H9 (cell line): ENCODE measurements around the gene PRUNE1. TPM values are rescaled to one million over a fixed set of nuclear protein-coding genes. Genes with fewer than 3 reads are reported as not detected.
A peak's percentile ranks its signal among the peaks of the same experiment; 100 is the strongest.

Experiments used
- DNase-seq: peaks from one replicate; pipeline ENCODE4 v3.0.0-alpha.2; 2017
- H2AFZ ChIP-seq: one replicate; pipeline ENCODE4 v1.6.1; 2013; ENCODE audit warnings: mild to moderate bottlenecking, low read length, control low read depth, moderate library complexity
- H2AK5ac ChIP-seq: 2 replicates; pipeline ENCODE4 v1.6.1; 2013; ENCODE audit warnings: low read length, control low read depth, mixed read lengths; ENCODE audit not compliant: insufficient read length
- H2BK120ac ChIP-seq: one replicate; pipeline ENCODE4 v1.6.1; 2013; ENCODE audit warnings: low read depth, mild to moderate bottlenecking, low read length, control low read depth, inconsistent platforms; ENCODE audit not compliant: poor library complexity, severe bottlenecking
- H2BK12ac ChIP-seq: 2 replicates; pipeline ENCODE4 v1.6.1; 2013; ENCODE audit warnings: low read length, control low read depth, mixed read lengths, low read depth; ENCODE audit not compliant: insufficient read length
- H2BK15ac ChIP-seq: 2 replicates; pipeline ENCODE4 v1.6.1; 2013; ENCODE audit warnings: low read depth, low read length, control low read depth
- H2BK20ac ChIP-seq: one replicate; pipeline ENCODE4 v1.6.1; 2013; ENCODE audit warnings: low read depth, mild to moderate bottlenecking, low read length, control low read depth, inconsistent platforms; ENCODE audit not compliant: poor library complexity, severe bottlenecking
- H2BK5ac ChIP-seq: 2 replicates; pipeline ENCODE4 v1.6.1; 2013; ENCODE audit warnings: low read length, control low read depth, mixed read lengths; ENCODE audit not compliant: insufficient read length
- H3K14ac ChIP-seq: 2 replicates; pipeline ENCODE4 v1.6.1; 2013; ENCODE audit warnings: low read length, control low read depth; ENCODE audit not compliant: insufficient read depth
- H3K18ac ChIP-seq: 2 replicates; pipeline ENCODE4 v1.6.1; 2013; ENCODE audit warnings: low read depth, mild to moderate bottlenecking, mixed read lengths, low read length, control low read depth; ENCODE audit not compliant: insufficient read length
- H3K23ac ChIP-seq: 2 replicates; pipeline ENCODE4 v1.6.1; 2013; ENCODE audit warnings: low read length, control low read depth, mixed read lengths, low read depth; ENCODE audit not compliant: insufficient read length
- H3K23me2 ChIP-seq: 2 replicates; pipeline ENCODE4 v1.6.1; 2013; ENCODE audit warnings: low read depth, mild to moderate bottlenecking, mixed read lengths, low read length, control low read depth; ENCODE audit not compliant: insufficient read length, poor library complexity, severe bottlenecking
- H3K27ac ChIP-seq: 2 replicates; pipeline ENCODE4 v1.5.1; 2013; ENCODE audit warnings: low read length, control low read depth, mixed read lengths, low read depth; ENCODE audit not compliant: insufficient read length
- H3K27me3 ChIP-seq: 2 replicates; pipeline ENCODE4 v1.6.1; 2013; ENCODE audit warnings: low read length, control low read depth, inconsistent platforms; ENCODE audit not compliant: insufficient read depth
- H3K4ac ChIP-seq: 2 replicates; pipeline ENCODE4 v1.6.1; 2013; ENCODE audit warnings: low read depth, mild to moderate bottlenecking, control low read depth, inconsistent platforms, low read length, moderate library complexity
- H3K4me1 ChIP-seq: 2 replicates; pipeline ENCODE4 v1.6.1; 2013; ENCODE audit warnings: low read length, control low read depth, inconsistent platforms; ENCODE audit not compliant: insufficient read depth
- H3K4me2 ChIP-seq: 2 replicates; pipeline ENCODE4 v1.6.1; 2013; ENCODE audit warnings: low read length, control low read depth, mixed read lengths; ENCODE audit not compliant: insufficient read length, insufficient read depth
- H3K56ac ChIP-seq: 2 replicates; pipeline ENCODE4 v1.6.1; 2013; ENCODE audit warnings: low read depth, mild to moderate bottlenecking, mixed read lengths, low read length, control low read depth; ENCODE audit not compliant: insufficient read length
- H3K79me1 ChIP-seq: 2 replicates; pipeline ENCODE4 v1.6.1; 2013; ENCODE audit warnings: low read depth, mild to moderate bottlenecking, moderate library complexity, low read length, control low read depth, inconsistent platforms; ENCODE audit not compliant: insufficient read depth, poor library complexity, severe bottlenecking
- H3K79me2 ChIP-seq: 2 replicates; pipeline ENCODE4 v1.6.1; 2013; ENCODE audit warnings: low read length, control low read depth, inconsistent platforms; ENCODE audit not compliant: insufficient read depth
- H3K9ac ChIP-seq: 2 replicates; pipeline ENCODE4 v1.6.1; 2013; ENCODE audit warnings: low read length, control low read depth, mixed read lengths; ENCODE audit not compliant: insufficient read length; ENCODE audit errors: extremely low read depth
- H3K9me3 ChIP-seq: one replicate; pipeline ENCODE4 v1.6.1; 2013; ENCODE audit warnings: low read depth, low read length, inconsistent platforms; ENCODE audit not compliant: control insufficient read depth
- H3T11ph ChIP-seq: one replicate; pipeline ENCODE4 v1.6.1; 2013; ENCODE audit warnings: mild to moderate bottlenecking, low read length, control low read depth, inconsistent platforms
- H4K20me1 ChIP-seq: one replicate; pipeline ENCODE4 v1.6.1; 2013; ENCODE audit not compliant: control insufficient read depth, insufficient read length, insufficient read depth
- H4K5ac ChIP-seq: 2 replicates; pipeline ENCODE4 v1.6.1; 2013; ENCODE audit warnings: low read depth, mild to moderate bottlenecking, mixed read lengths, low read length, control low read depth; ENCODE audit not compliant: insufficient read length
- H4K8ac ChIP-seq: replicated peaks from 2 replicates; pipeline ENCODE4 v1.6.1; 2013; ENCODE audit warnings: low read length, control low read depth, mixed read lengths, low read depth; ENCODE audit not compliant: insufficient read length
- H4K91ac ChIP-seq: 2 replicates; pipeline ENCODE4 v1.6.1; 2013; ENCODE audit warnings: low read depth, mild to moderate bottlenecking, moderate library complexity, mixed read lengths, low read length, control low read depth; ENCODE audit not compliant: insufficient read length
- H3K27ac Mint-ChIP-seq, 3 experiments: 2 replicates in 2 of 3; 3 replicates in 1 of 3; pipeline ENCODE4 v1.8.0; 2020 to 2021; ENCODE audit warnings: mixed read lengths in 3 of 3, mild to moderate bottlenecking in 1 of 3, moderate library complexity in 1 of 3
- H3K27me3 Mint-ChIP-seq: 2 replicates; pipeline ENCODE4 v1.8.0; 2021; ENCODE audit warnings: low read depth, mild to moderate bottlenecking, moderate library complexity, mixed read lengths
- H3K36me3 Mint-ChIP-seq, 3 experiments: 2 replicates in 2 of 3; 3 replicates in 1 of 3; pipeline ENCODE4 v1.8.0; 2020 to 2021; ENCODE audit warnings: low read depth in 3 of 3, mixed read lengths in 3 of 3; ENCODE audit not compliant: insufficient read depth in 1 of 3
- H3K4me1 Mint-ChIP-seq, 2 experiments: 2 replicates each; pipeline ENCODE4 v1.8.0; 2020; ENCODE audit warnings: mixed read lengths in 2 of 2
- H3K4me3 Mint-ChIP-seq, 2 experiments: 2 replicates in 1 of 2; 3 replicates in 1 of 2; pipeline ENCODE4 v1.8.0; 2020 to 2021; ENCODE audit warnings: mild to moderate bottlenecking in 2 of 2, mixed read lengths in 2 of 2, moderate library complexity in 1 of 2
- H3K9me3 Mint-ChIP-seq, 2 experiments: 2 replicates in 1 of 2; 3 replicates in 1 of 2; pipeline ENCODE4 v1.8.0; 2020; ENCODE audit warnings: mild to moderate bottlenecking in 2 of 2, mixed read lengths in 2 of 2, moderate library complexity in 1 of 2
- WGBS: extraction: QIAGEN DNeasy Blood & Tissue Kit; methylation state at CpG from one replicate; pipeline ENCODE4 v1.1.7; 2013; ENCODE audit warnings: missing lambda C conversion rate, low lambda C conversion rate, mixed read lengths; ENCODE audit not compliant: insufficient read length; ENCODE audit errors: extremely low coverage; 5-methylcytosine and 5-hydroxymethylcytosine counted together
- total RNA-seq: library from RNA; stranded (reverse); gene quantifications from 2 replicates; pipeline ENCODE4 v1.2.1, GENCODE V29; 2021
- TF ChIP-seq, protein P1 (sequence below): fragments of 200-600 bp; sonication (generic); conservative IDR thresholded peaks from 3 replicates; pipeline ENCODE4 v1.8.0; 2021; ENCODE audit warnings: antibody characterized with exemption, mild to moderate bottlenecking

The PRUNE1 gene
- total RNA-seq, 1 experiment from 2014 or later = 22.3 TPM

DNA sequence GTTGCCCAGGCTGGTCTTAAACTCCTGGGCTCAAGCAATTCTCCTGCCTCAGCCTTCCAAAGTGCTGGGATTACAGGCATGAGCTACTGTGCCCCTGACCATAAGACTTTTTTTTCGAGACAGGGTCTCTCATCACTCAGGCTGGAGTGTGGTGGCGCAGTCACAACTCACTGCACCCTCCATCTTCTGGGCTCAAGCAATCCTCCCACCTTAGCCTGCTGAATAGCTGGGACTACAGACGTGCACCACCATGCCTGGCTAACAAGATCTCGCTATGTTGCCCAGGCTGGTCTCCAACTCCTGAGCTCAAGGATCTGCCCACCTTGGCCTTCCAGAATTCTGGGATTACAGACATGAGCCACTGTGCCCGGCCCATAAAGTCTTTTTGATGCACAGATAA, 41.2 kb downstream of the PRUNE1 start:
- peak overlapping the region in 1 of 3 experiments; percentile 87; a peak in 1 of 7 replicates for H3K27ac Mint-ChIP-seq

More for the DNA sequence above, 41.2 kb downstream of the PRUNE1 start:
- H2BK5ac ChIP-seq = no peak overlapping the region
- no peaks in the 10 kb centered on the region for H3K9me3 ChIP-seq
- H3K27me3 ChIP-seq = no peaks in the 10 kb centered on the region
- H2BK20ac ChIP-seq = no peak overlapping the region
- no peaks in the 10 kb centered on the region for H3K79me2 ChIP-seq
- no peak overlapping the region for H4K8ac ChIP-seq
- H3K4me1 ChIP-seq = no peaks in the 10 kb centered on the region; the same call in 1 of the 2 replicates
- Mint-ChIP-seq H3K9me3 (no peaks in the 10 kb centered on the region), H3K4me1 (peaks cover 17 to 19% of the 10 kb centered on the region in 2 experiments), H3K27me3 (no peaks in the 10 kb centered on the region), H3K4me3 (peak overlapping the region; percentile 56 to 95; a peak in 1 of 5 replicates), H3K36me3 (peaks cover 4 to 34% (median 27%) of the 10 kb centered on the region in 3 experiments; a peak in 5 of 7 replicates)
- H3K56ac ChIP-seq = no peak overlapping the region
- H4K5ac ChIP-seq = no peak overlapping the region
- no peak overlapping the region for H2BK15ac ChIP-seq
- no peak overlapping the region for H3K9ac ChIP-seq
- H3K4me2 ChIP-seq = no peak overlapping the region
- H3K27ac ChIP-seq = no peak overlapping the region
- H2BK12ac ChIP-seq = no peak overlapping the region
- no peaks in the 10 kb centered on the region for H3K79me1 ChIP-seq
- H2BK120ac ChIP-seq = no peak overlapping the region
- no CpG with 5 or more reads among the region's 5 CpGs for WGBS
- H3K23me2 ChIP-seq = peaks cover 4% of the 10 kb centered on the region
- H3K4ac ChIP-seq = no peak overlapping the region
- no peak overlapping the region for H3K23ac ChIP-seq
- no peak overlapping the region for H3K18ac ChIP-seq
- H4K91ac ChIP-seq = no peak overlapping the region
- no peak overlapping the region for H2AFZ ChIP-seq
- no peak overlapping the region for H3K14ac ChIP-seq
- no peaks in the 10 kb centered on the region for H4K20me1 ChIP-seq
- DNase-seq = no peak
- H2AK5ac ChIP-seq = no peak overlapping the region
- H3T11ph ChIP-seq = no peak overlapping the region
- TF ChIP-seq, protein P1, sequence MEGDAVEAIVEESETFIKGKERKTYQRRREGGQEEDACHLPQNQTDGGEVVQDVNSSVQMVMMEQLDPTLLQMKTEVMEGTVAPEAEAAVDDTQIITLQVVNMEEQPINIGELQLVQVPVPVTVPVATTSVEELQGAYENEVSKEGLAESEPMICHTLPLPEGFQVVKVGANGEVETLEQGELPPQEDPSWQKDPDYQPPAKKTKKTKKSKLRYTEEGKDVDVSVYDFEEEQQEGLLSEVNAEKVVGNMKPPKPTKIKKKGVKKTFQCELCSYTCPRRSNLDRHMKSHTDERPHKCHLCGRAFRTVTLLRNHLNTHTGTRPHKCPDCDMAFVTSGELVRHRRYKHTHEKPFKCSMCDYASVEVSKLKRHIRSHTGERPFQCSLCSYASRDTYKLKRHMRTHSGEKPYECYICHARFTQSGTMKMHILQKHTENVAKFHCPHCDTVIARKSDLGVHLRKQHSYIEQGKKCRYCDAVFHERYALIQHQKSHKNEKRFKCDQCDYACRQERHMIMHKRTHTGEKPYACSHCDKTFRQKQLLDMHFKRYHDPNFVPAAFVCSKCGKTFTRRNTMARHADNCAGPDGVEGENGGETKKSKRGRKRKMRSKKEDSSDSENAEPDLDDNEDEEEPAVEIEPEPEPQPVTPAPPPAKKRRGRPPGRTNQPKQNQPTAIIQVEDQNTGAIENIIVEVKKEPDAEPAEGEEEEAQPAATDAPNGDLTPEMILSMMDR = no peak
